Endothelial cell of umbilical vein (primary cell): ENCODE measurements around the gene MIEF1. TPM values are rescaled to one million over a fixed set of nuclear protein-coding genes. Genes with fewer than 3 reads are reported as not detected.

ENCODE experiments used
- BruUV-seq: library from RNA; stranded (reverse); fragments of 400-500 nt; replicated peaks from 2 replicates; lab custom pipeline; 2021; lab: Mats Ljungman, UMichigan
- CTCF ChIA-PET: fragments of 300-600, 350-600 bp; sonication (Branson Sonifier 250); formaldehyde crosslinking; loops from one replicate; lab custom pipeline; 2021; ENCODE audit warnings: antibody characterized with exemption, inconsistent platforms; lab: Charles Lee
- POLR2A ChIA-PET: fragments of 300-600, 350-600 bp; sonication (Branson Sonifier 250); formaldehyde crosslinking; loops from one replicate; lab custom pipeline; 2021; ENCODE audit warnings: antibody characterized with exemption, inconsistent platforms; lab: Charles Lee
- DNase-seq: peaks from one replicate; pipeline ENCODE4 v3.0.0-alpha.2; 2011; ENCODE audit warnings: low read depth, low spot score
- FAIRE-seq: peaks from 2 replicates; lab custom pipeline; 2011; peaks lifted over from hg19 to GRCh38; lab: Jason Lieb, UNC
- H2AFZ ChIP-seq: 2 replicates; pipeline ENCODE4 v1.6.0; 2012; ENCODE audit warnings: low read depth, low read length, control low read depth, inconsistent platforms
- H3K27ac ChIP-seq: 2 replicates; pipeline ENCODE4 v1.5.1; 2011; ENCODE audit warnings: low read depth, mild to moderate bottlenecking, control low read depth, low read length, moderate library complexity; ENCODE audit not compliant: insufficient read depth
- H3K27me3 ChIP-seq, 2 experiments: 2 replicates each; pipeline versions ENCODE4 v1.6.0 to v1.6.1; 2011; ENCODE audit warnings: low read length in 2 of 2, mixed read lengths in 1 of 2; ENCODE audit not compliant: control insufficient read depth in 2 of 2, insufficient read depth in 2 of 2
- H3K36me3 ChIP-seq, 2 experiments: 2 replicates in 1 of 2; 3 replicates in 1 of 2; pipeline ENCODE4 v1.5.1; 2011; ENCODE audit warnings: low read length in 2 of 2, mild to moderate bottlenecking in 1 of 2, moderate library complexity in 1 of 2; ENCODE audit not compliant: control insufficient read depth in 2 of 2, insufficient read depth in 2 of 2; ENCODE audit errors: extremely low read depth in 1 of 2
- H3K4me1 ChIP-seq: 3 replicates; pipeline ENCODE4 v1.5.1; 2011; ENCODE audit warnings: mild to moderate bottlenecking, low read length; ENCODE audit not compliant: control insufficient read depth, insufficient read depth; ENCODE audit errors: extremely low read depth
- H3K4me2 ChIP-seq: 2 replicates; pipeline ENCODE4 v1.6.1; 2011; ENCODE audit warnings: low read length, control low read depth, mixed read lengths; ENCODE audit not compliant: insufficient read depth
- H3K4me3 ChIP-seq, 3 experiments: fragments of 200-600 bp in 1 of 3; sonication (generic), shearing (Covaris generic) in 1 of 3; replicated peaks in 1 of 3; 2 replicates each; pipeline ENCODE4 v1.5.1; 2011 to 2016; ENCODE audit warnings: control low read depth in 3 of 3, low read length in 3 of 3, mild to moderate bottlenecking in 2 of 3, inconsistent platforms in 1 of 3, low read depth in 1 of 3, moderate library complexity in 1 of 3; ENCODE audit not compliant: insufficient read depth in 1 of 3
- H3K79me2 ChIP-seq: 2 replicates; pipeline ENCODE4 v1.6.0; 2012; ENCODE audit warnings: low read length, inconsistent platforms; ENCODE audit not compliant: control insufficient read depth, insufficient read depth
- H3K9ac ChIP-seq: replicated peaks from 2 replicates; pipeline ENCODE3; 2011; ENCODE audit warnings: low read length, control low read depth; ENCODE audit not compliant: insufficient read depth; ENCODE audit errors: extremely low read depth
- H3K9me1 ChIP-seq: replicated peaks from 3 replicates; pipeline ENCODE4 v1.6.0; 2011; ENCODE audit warnings: mild to moderate bottlenecking, low read length; ENCODE audit not compliant: control insufficient read depth, insufficient read depth; ENCODE audit errors: extremely low read depth
- H3K9me3 ChIP-seq: replicated peaks from 2 replicates; pipeline ENCODE4 v1.5.1; 2012; ENCODE audit warnings: low read length, inconsistent platforms; ENCODE audit not compliant: control insufficient read depth, insufficient read depth
- H4K20me1 ChIP-seq: replicated peaks from 2 replicates; pipeline ENCODE3; 2011; ENCODE audit warnings: mild to moderate bottlenecking, low read length; ENCODE audit not compliant: control insufficient read depth, insufficient read depth; ENCODE audit errors: extremely low read depth
- POLR2A ChIP-seq: IDR thresholded peaks from 2 replicates; pipeline ENCODE4 v1.6.1; 2012; ENCODE audit warnings: low read depth, mild to moderate bottlenecking, control low read depth, low read length
- POLR2AphosphoS5 ChIP-seq: IDR thresholded peaks from 2 replicates; pipeline ENCODE4 v1.6.1; 2012; ENCODE audit warnings: low read depth, mild to moderate bottlenecking, control low read depth, low read length, moderate library complexity; ENCODE audit not compliant: insufficient read depth
- dilution Hi-C: fragments of 300-500 bp; cut with MboI; formaldehyde crosslinking; loops from one replicate; pipeline ENCODE4 v1.15.0; 2019; ENCODE audit warnings: low sequenced_read_pairs; ENCODE audit not compliant: extremely low pct_ligation_motif_present
- intact Hi-C: fragments of 100-400 bp; cut with micrococcal nuclease; formaldehyde crosslinking; loops from one replicate; pipeline ENCODE4 v1.10.0; 2022
- polyA plus RNA-seq, 4 experiments: library from polyadenylated mRNA; depleted of rRNA in 3 of 4; stranded (reverse) in 3 of 4; unstranded in 1 of 4; fragments of >200 nt; gene quantifications; 2 replicates each; pipeline versions ENCODE4 v1.2.1 to v1.2.3, GENCODE V29; 2011 to 2012; ENCODE audit warnings: missing spikeins in 1 of 4
- total RNA-seq: library from RNA; stranded (reverse); gene quantifications from 2 replicates; pipeline ENCODE4 v1.2.3, GENCODE V29; 2021
- TF ChIP-seq, protein P1 (sequence below), 2 donors: IDR thresholded peaks; 1 replicate in 1 of 2; 2 replicates in 1 of 2; pipeline ENCODE4 v1.5.1; 2011; ENCODE audit warnings: low read length in 2 of 2, mild to moderate bottlenecking in 2 of 2, moderate library complexity in 2 of 2, control low read depth in 1 of 2, inconsistent platforms in 1 of 2, low read depth in 1 of 2; ENCODE audit not compliant: insufficient read depth in 1 of 2; ENCODE audit errors: extremely low read depth in 1 of 2

Gene MIEF1
- total and polyA plus RNA-seq, 2 donors (not counting 3 experiments of a cell fraction or from before 2014, with no cell fraction given): 14.2 to 31.1 TPM

DNA sequence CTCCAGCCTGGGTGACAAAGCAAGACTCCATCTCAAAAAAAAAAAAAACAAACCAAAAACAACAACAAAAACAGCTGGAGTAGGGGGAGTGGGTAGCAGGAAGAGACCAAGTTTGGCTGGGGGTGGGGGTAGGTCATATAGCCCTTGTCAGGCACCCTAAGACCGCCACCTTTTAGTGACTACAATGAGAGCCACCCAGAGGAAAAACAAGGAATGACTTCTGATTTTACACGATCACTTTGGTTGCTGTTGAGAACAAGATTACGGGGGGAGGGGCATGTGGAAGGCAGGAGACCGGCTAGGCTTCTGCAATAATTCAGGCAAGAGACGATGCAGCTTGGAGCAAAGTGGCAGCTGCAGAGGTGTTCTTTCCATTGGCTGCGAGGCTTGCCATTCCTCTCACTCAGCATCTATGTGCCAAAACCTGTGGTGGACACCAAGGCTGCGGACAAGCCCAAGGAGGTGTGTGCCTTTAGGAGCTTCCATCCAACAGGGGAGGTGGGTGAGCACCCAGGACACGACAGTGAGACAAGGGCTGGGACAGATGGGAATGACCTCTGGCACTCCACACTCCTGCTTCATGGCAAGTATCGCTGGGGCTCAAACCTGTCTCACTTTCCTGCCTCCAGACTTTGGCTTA is 28.7 kb downstream of the MIEF1 start:
- Histone ChIP-seq H3K9ac (no peak overlapping the region), H3K4me1 (peaks cover 30% of the 10 kb centered on the region), H3K9me3 (no peaks in the 10 kb centered on the region), H3K4me2 (no peak overlapping the region), H3K27me3 (no peaks in the 10 kb centered on the region), H4K20me1 (no peaks in the 10 kb centered on the region), H3K79me2 (peaks cover 40% of the 10 kb centered on the region), H3K4me3 (no peak overlapping the region), H2AFZ (no peak overlapping the region), H3K9me1 (no peaks in the 10 kb centered on the region), H3K27ac (no peak overlapping the region), H3K36me3 (peaks cover 0 to 3% of the 10 kb centered on the region in 2 experiments)
- peak; percentile 36 for DNase-seq
- CTCF ChIA-PET: interaction anchor here (0.7 to 6.4 kb wide), 7 partner anchors 15 to 511 kb away, joined by 3 to 197 read pairs (median 19); no protein-coding TSS in a partner anchor
- BruUV-seq: no TSS peak
- dilution Hi-C loops (no loop called here), intact Hi-C loops (loop anchor here (1.0 to 5.0 kb wide), 3 partner anchors 35 to 816 kb away; partner anchors contain the start of genes ADSL and CBX6)
- POLR2A ChIA-PET: no interaction called here
- peak; percentile 49 for FAIRE-seq
- TF ChIP-seq POLR2A: no peak
- TF ChIP-seq, protein P1, sequence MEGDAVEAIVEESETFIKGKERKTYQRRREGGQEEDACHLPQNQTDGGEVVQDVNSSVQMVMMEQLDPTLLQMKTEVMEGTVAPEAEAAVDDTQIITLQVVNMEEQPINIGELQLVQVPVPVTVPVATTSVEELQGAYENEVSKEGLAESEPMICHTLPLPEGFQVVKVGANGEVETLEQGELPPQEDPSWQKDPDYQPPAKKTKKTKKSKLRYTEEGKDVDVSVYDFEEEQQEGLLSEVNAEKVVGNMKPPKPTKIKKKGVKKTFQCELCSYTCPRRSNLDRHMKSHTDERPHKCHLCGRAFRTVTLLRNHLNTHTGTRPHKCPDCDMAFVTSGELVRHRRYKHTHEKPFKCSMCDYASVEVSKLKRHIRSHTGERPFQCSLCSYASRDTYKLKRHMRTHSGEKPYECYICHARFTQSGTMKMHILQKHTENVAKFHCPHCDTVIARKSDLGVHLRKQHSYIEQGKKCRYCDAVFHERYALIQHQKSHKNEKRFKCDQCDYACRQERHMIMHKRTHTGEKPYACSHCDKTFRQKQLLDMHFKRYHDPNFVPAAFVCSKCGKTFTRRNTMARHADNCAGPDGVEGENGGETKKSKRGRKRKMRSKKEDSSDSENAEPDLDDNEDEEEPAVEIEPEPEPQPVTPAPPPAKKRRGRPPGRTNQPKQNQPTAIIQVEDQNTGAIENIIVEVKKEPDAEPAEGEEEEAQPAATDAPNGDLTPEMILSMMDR (IDR thresholded peaks at IDR 0.05; ENCODE audit: extremely low read depth in 1 of 2, insufficient read depth in 1 of 2, low read depth in 1 of 2, low read length in 2 of 2): peak in 1 of 2 donors; percentile 32
- TF ChIP-seq POLR2AphosphoS5: peak; percentile 16
